Measurements from ENCODE around the gene TBC1D4.

The TBC1D4 gene

DNA sequence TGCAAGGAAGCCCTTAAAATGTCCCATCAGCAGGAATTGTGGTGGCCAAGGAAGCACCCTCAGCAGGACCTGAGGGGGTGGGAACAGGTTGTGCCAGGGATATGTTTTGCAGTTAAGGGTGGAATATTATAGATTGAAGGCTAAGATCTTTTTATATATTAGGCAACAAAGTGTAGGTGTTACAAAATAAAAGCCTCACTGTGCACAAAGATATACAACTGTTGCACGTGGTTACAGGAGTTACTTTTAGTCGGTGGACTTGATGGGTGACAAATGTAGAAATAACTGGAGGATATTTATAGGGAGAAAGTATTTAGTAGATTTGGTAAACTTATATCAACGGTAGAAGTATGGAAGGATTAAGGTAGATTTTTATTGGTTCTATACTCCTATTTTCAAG, 35.1 kb downstream of the TBC1D4 start:
- in situ Hi-C loops (cut with HindIII; ENCODE audit: low sequenced_read_pairs) = no loop called here
- TF ChIP-seq, protein P1, sequence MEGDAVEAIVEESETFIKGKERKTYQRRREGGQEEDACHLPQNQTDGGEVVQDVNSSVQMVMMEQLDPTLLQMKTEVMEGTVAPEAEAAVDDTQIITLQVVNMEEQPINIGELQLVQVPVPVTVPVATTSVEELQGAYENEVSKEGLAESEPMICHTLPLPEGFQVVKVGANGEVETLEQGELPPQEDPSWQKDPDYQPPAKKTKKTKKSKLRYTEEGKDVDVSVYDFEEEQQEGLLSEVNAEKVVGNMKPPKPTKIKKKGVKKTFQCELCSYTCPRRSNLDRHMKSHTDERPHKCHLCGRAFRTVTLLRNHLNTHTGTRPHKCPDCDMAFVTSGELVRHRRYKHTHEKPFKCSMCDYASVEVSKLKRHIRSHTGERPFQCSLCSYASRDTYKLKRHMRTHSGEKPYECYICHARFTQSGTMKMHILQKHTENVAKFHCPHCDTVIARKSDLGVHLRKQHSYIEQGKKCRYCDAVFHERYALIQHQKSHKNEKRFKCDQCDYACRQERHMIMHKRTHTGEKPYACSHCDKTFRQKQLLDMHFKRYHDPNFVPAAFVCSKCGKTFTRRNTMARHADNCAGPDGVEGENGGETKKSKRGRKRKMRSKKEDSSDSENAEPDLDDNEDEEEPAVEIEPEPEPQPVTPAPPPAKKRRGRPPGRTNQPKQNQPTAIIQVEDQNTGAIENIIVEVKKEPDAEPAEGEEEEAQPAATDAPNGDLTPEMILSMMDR (IDR thresholded peaks at IDR 0.05; ENCODE audit: low read depth, low read length) = no peak
- no peak overlapping the region for H3K4me3 ChIP-seq (ENCODE audit: low read depth, low read length)
- DNase-seq (ENCODE audit: low read depth, low spot score) = no peak

DNA sequence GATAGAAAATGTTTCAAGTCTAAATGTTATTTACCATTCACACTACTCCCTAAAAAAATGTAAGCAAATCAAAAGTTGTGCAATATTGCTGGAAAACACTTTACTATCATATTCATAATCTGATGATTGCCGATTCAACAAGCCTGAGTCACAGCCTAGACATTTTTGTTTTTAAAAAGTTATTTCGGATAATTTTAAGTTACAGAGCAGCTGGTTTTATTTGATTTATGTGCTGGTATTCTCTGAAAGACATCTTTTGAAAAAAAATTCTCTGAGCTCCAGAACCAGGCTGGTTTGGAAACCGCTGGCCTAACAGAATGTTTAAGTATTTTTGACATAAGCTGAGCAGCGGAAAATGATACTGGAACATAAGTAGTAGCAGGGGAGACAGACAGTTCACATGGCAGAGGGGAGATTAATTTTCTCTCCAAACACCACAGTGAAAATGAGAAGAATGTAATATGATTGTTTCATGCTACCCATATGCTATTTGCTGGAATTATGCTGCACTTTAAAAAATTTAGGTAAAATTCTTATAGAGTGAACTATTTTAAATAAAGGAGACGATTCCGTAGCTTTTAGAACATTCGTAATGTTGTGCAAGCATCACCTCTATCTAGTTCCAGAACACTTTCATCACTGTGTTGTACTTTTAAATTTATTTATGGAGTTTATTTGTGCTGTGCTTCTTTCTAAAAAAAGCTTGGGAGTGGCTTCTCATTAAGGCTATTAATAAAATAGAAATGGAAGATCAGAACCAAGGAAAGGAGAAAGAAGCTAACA, 36.1 kb downstream of the TBC1D4 start:
- TF ChIP-seq, protein P1 (IDR thresholded peaks at IDR 0.05; ENCODE audit: low read depth, low read length) = no peak
- in situ Hi-C loops (cut with HindIII; ENCODE audit: low sequenced_read_pairs) = no loop called here
- no peak for DNase-seq (ENCODE audit: low read depth, low spot score)
- H3K4me3 ChIP-seq (ENCODE audit: low read depth, low read length) = no peak overlapping the region

DNA sequence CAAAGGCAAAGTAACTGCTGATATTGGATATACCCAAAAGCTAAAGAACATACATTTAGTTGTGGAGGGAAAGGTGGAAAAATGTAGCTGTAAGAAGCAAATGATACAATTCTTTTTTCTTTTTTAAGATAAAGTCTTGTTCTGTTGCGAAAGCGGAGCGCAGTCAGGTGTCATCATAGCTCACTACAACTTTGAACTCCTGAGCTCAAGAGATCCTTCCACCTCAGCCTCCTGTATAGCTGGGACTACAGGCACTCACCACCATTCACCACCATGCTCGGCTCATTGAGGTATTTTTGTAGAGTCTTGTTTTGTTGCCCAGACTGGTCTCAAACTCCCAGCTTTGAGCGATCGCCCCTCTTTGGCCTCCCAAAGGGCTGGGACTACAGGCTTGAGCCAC, 38.0 kb downstream of the TBC1D4 start:
- TF ChIP-seq, protein P1 (IDR thresholded peaks at IDR 0.05; ENCODE audit: low read depth, low read length) = no peak
- no peak overlapping the region for H3K4me3 ChIP-seq (ENCODE audit: low read depth, low read length)
- no peak for DNase-seq (ENCODE audit: low read depth, low spot score)
- in situ Hi-C loops (cut with HindIII; ENCODE audit: low sequenced_read_pairs) = no loop called here

DNA sequence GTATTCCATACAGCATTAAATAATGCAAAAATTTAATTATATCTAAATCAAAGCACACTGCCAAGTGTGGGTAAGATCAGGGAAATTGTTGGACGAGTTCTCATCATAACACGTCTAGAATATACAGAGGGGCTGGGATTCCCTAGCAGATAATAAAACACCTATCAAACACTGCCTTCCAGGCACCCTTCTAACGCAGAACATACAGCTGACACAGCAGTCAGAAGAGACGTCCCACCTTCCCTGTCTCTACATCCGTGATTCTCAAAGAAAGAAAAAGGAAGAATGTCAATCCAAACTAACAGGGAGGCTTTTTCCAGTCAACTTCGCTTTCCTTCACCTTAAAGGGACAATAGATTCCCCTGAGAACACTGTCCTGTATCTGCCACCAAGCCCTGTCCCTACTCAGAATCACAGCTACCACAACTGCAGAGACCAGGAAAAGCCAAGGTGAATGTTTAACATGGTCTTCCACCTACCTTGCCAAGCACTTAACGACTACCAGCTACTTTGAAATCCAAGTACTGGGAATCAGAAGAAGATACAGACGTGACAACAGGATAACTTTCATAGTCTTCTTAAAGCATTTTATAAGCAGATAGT, 38.5 kb downstream of the TBC1D4 start:
- no peak overlapping the region for H3K4me3 ChIP-seq (ENCODE audit: low read depth, low read length)
- TF ChIP-seq, protein P1 (IDR thresholded peaks at IDR 0.05; ENCODE audit: low read depth, low read length) = no peak
- no peak for DNase-seq (ENCODE audit: low read depth, low spot score)
- in situ Hi-C loops (cut with HindIII; ENCODE audit: low sequenced_read_pairs) = no loop called here

DNA sequence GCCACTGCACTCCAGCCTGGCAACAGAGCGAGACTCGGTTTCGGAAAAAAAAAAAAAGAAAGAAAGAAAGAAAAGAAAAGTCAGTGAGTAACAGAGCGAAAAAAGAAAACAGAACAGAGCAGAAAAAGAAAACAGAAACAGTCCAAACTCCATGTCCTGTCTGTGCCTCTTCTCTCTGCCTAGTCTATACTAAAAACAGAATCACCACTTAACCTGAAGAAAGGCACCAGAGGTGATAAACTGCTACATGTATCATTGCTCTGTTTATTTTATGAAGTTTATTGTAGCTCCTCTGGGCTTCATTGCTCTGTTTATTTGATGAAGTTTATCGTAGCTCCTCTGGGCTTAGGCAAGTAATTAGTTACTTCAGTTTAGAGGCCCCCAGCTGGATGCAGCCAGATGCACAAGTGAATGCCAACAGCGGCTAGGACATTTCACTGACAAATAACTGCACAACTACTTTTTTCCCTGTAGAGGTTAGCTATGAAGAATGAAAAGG, 39.2 kb downstream of the TBC1D4 start:
- DNase-seq (ENCODE audit: low read depth, low spot score) = no peak
- H3K4me3 ChIP-seq (ENCODE audit: low read depth, low read length) = no peak overlapping the region
- in situ Hi-C loops (cut with HindIII; ENCODE audit: low sequenced_read_pairs) = no loop called here
- TF ChIP-seq, protein P1 (IDR thresholded peaks at IDR 0.05; ENCODE audit: low read depth, low read length) = no peak

DNA sequence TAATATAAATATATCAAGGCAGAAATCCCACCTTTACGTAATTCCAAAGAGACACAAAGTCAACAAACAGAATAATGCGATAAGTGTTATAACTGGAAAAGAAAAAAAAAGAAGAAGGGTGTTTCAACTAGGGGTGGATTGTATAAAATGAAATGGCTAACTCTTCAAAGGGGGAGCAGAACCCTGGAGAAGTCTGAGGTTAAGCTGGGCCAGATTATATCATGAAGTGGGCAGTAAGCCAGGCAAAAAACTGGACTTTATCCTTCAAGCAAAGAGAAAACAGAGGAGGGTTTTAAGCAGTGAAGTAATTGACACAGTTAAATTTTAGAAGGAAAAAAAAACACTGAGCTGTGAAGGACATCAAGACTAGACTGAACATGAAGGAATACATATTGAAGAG, 41.9 kb downstream of the TBC1D4 start:
- in situ Hi-C loops (cut with HindIII; ENCODE audit: low sequenced_read_pairs) = no loop called here
- DNase-seq (ENCODE audit: low read depth, low spot score) = no peak
- H3K4me3 ChIP-seq (ENCODE audit: low read depth, low read length) = no peak overlapping the region
- TF ChIP-seq, protein P1 (IDR thresholded peaks at IDR 0.05; ENCODE audit: low read depth, low read length) = no peak

All from astrocyte of the spinal cord (primary cell).